HEK293 (cell line): Measurements from ENCODE around the gene KLHDC10.
"Not testable (repeated sequence)": the region's sequence is repeated elsewhere in the genome, so short reads cannot be mapped to it uniquely, and the experiment has no call there.

ENCODE experiments used
- CTCF ChIP-seq: fragments of 450-650 bp; formaldehyde crosslinking; IDR thresholded peaks from 2 replicates; pipeline ENCODE4 v1.5.1; 2016; ENCODE audit warnings: missing biosample characterization, missing genetic modification characterization
- ZNF114 ChIP-seq: fragments of 450-650 bp; formaldehyde crosslinking; IDR thresholded peaks from 2 replicates; pipeline ENCODE4 v1.5.0; 2017; ENCODE audit warnings: missing biosample characterization, missing genetic modification characterization
- ZNF140 ChIP-seq: fragments of 450-650 bp; formaldehyde crosslinking; IDR thresholded peaks from 2 replicates; pipeline ENCODE4 v1.5.1; 2016; ENCODE audit warnings: missing biosample characterization, missing genetic modification characterization
- ZNF175 ChIP-seq: fragments of 450-650 bp; formaldehyde crosslinking; IDR thresholded peaks from 2 replicates; pipeline ENCODE4 v1.5.1; 2016; ENCODE audit warnings: missing biosample characterization, missing genetic modification characterization
- ZNF645 ChIP-seq: fragments of 450-650 bp; formaldehyde crosslinking; IDR thresholded peaks from 2 replicates; pipeline ENCODE4; 2016; ENCODE audit warnings: missing biosample characterization, missing genetic modification characterization
- ZNF658 ChIP-seq: fragments of 450-650 bp; formaldehyde crosslinking; IDR thresholded peaks from 2 replicates; pipeline ENCODE4; 2016; ENCODE audit warnings: missing biosample characterization, missing genetic modification characterization
- ZNF660 ChIP-seq: fragments of 450-650 bp; IDR thresholded peaks from 2 replicates; pipeline ENCODE4 v1.5.1; 2018; ENCODE audit warnings: missing biosample characterization, mild to moderate bottlenecking, missing genetic modification characterization

DNA sequence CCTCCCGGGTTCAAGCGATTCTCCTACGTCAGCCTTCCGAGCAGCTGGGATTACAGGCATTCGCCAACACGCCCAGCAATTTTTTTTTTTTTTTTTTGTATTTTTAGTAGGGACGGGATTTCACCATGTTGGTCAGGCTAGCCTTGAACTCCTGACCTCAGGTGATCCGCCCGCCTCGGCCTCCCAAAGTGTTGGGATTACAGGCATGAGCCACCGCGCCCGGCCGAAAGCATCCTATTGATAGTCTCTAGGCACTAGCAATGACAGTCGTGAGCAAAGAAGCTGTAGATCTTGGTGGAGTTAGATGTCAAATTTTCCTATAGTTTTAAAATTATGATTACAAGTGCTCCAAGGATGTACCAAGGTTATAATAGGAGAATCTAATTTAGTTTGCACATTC, 18.1 kb upstream of the KLHDC10 start:
- not testable (repeated sequence) for TF ChIP-seq ZNF645; CTCF (tag by site-specific recombination); ZNF658 (tag by site-specific recombination); ZNF175 (tag by site-specific recombination); ZNF114; ZNF660; ZNF140 (tag by site-specific recombination)
